ENCODE results near the gene PPM1M.

Gene PPM1M

DNA sequence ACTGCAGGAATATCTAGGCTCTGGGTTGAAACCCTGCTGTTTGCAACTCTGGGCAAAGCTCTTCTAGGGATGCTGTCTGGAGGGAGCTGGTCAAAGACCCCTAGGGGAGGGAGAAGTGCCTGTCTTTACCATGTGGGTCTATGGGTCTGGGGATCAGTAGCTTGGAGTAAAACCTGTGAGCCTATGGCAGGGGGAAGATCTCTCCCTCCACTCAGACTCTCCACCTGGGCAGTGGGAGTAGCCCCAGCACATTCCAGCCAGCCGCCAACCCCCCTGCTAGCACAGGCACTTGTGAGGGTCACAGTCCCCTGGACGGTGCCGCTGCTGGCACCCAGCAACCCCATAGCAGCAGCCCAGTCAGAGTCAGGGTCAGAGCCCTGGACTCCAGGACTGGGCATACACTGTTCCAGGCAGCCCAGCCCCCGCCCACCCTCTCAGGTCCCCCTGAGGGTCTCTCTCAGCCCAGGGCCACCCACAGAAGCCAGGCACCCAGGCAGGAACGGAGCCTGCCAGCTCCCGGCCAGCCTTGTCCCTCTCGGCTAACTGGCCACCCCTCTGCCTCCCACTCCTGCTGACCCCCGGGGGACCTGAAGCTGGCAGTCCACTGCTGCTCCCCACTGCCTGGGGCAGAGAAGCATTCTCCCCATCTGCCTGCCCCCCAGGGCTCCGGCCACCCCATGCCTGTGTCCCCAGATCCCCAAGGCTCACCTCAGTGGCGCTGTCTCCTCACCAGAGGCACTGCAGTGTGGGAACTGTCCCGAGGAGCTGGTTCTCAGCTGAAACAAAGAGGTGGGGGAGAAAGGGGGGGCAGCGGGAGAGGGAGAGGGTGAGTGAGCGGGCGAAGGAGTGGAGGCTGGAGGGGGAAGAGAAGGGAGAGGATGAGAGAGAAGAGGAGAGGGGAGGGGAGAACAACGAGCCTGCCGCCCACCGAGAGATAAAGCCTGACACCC is 52.9 kb downstream of the PPM1M start:
- DNase-seq, result no peak

DNA sequence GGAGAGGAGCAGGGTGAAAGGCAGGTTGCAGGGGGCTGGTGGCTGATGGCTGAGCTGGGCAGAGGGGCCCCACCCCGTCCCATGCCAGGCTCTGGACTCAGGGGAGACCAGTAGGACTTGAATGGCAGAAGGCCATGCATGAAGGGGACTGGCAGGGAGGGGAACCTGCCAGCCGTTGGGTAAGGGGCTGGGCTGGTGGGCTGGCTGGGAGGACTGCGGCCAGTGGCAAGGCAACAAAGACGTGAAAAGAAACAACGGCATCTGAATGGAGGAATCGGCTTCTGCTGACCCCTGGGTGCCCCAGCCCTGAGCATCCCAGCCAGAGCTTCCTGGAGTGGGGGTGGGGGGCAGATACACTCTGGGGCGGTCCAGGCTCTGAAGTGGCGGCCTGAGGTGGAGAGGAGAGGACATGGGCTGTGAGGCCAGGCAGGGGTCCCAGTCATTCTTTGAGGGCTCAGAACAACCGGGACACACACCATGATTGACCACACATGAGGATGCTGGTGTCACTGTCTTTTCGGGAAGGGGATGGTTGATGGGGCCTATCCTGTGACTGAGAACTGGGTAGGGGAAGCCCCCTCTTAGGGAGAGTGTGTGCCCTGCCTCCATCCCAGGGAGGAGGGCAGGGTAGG is 53.8 kb downstream of the PPM1M start:
- DNase-seq, result no peak
